H9 (cell line): Measurements from ENCODE around the gene ZNF385D. TPM values are rescaled to one million over a fixed set of nuclear protein-coding genes. Genes with fewer than 3 reads are reported as not detected.

ENCODE experiments used
- DNase-seq: peaks from one replicate; pipeline ENCODE4 v3.0.0-alpha.2; 2017
- H2AFZ ChIP-seq: one replicate; pipeline ENCODE4 v1.6.1; 2013; ENCODE audit warnings: mild to moderate bottlenecking, low read length, control low read depth, moderate library complexity
- H2AK5ac ChIP-seq: 2 replicates; pipeline ENCODE4 v1.6.1; 2013; ENCODE audit warnings: low read length, control low read depth, mixed read lengths; ENCODE audit not compliant: insufficient read length
- H2BK120ac ChIP-seq: one replicate; pipeline ENCODE4 v1.6.1; 2013; ENCODE audit warnings: low read depth, mild to moderate bottlenecking, low read length, control low read depth, inconsistent platforms; ENCODE audit not compliant: poor library complexity, severe bottlenecking
- H2BK12ac ChIP-seq: 2 replicates; pipeline ENCODE4 v1.6.1; 2013; ENCODE audit warnings: low read length, control low read depth, mixed read lengths, low read depth; ENCODE audit not compliant: insufficient read length
- H2BK15ac ChIP-seq: 2 replicates; pipeline ENCODE4 v1.6.1; 2013; ENCODE audit warnings: low read depth, low read length, control low read depth
- H2BK20ac ChIP-seq: one replicate; pipeline ENCODE4 v1.6.1; 2013; ENCODE audit warnings: low read depth, mild to moderate bottlenecking, low read length, control low read depth, inconsistent platforms; ENCODE audit not compliant: poor library complexity, severe bottlenecking
- H2BK5ac ChIP-seq: 2 replicates; pipeline ENCODE4 v1.6.1; 2013; ENCODE audit warnings: low read length, control low read depth, mixed read lengths; ENCODE audit not compliant: insufficient read length
- H3K14ac ChIP-seq: 2 replicates; pipeline ENCODE4 v1.6.1; 2013; ENCODE audit warnings: low read length, control low read depth; ENCODE audit not compliant: insufficient read depth
- H3K18ac ChIP-seq: 2 replicates; pipeline ENCODE4 v1.6.1; 2013; ENCODE audit warnings: low read depth, mild to moderate bottlenecking, mixed read lengths, low read length, control low read depth; ENCODE audit not compliant: insufficient read length
- H3K23ac ChIP-seq: 2 replicates; pipeline ENCODE4 v1.6.1; 2013; ENCODE audit warnings: low read length, control low read depth, mixed read lengths, low read depth; ENCODE audit not compliant: insufficient read length
- H3K23me2 ChIP-seq: 2 replicates; pipeline ENCODE4 v1.6.1; 2013; ENCODE audit warnings: low read depth, mild to moderate bottlenecking, mixed read lengths, low read length, control low read depth; ENCODE audit not compliant: insufficient read length, poor library complexity, severe bottlenecking
- H3K27ac ChIP-seq: 2 replicates; pipeline ENCODE4 v1.5.1; 2013; ENCODE audit warnings: low read length, control low read depth, mixed read lengths, low read depth; ENCODE audit not compliant: insufficient read length
- H3K27me3 ChIP-seq: 2 replicates; pipeline ENCODE4 v1.6.1; 2013; ENCODE audit warnings: low read length, control low read depth, inconsistent platforms; ENCODE audit not compliant: insufficient read depth
- H3K4ac ChIP-seq: 2 replicates; pipeline ENCODE4 v1.6.1; 2013; ENCODE audit warnings: low read depth, mild to moderate bottlenecking, control low read depth, inconsistent platforms, low read length, moderate library complexity
- H3K4me1 ChIP-seq: 2 replicates; pipeline ENCODE4 v1.6.1; 2013; ENCODE audit warnings: low read length, control low read depth, inconsistent platforms; ENCODE audit not compliant: insufficient read depth
- H3K4me2 ChIP-seq: 2 replicates; pipeline ENCODE4 v1.6.1; 2013; ENCODE audit warnings: low read length, control low read depth, mixed read lengths; ENCODE audit not compliant: insufficient read length, insufficient read depth
- H3K56ac ChIP-seq: 2 replicates; pipeline ENCODE4 v1.6.1; 2013; ENCODE audit warnings: low read depth, mild to moderate bottlenecking, mixed read lengths, low read length, control low read depth; ENCODE audit not compliant: insufficient read length
- H3K79me1 ChIP-seq: 2 replicates; pipeline ENCODE4 v1.6.1; 2013; ENCODE audit warnings: low read depth, mild to moderate bottlenecking, moderate library complexity, low read length, control low read depth, inconsistent platforms; ENCODE audit not compliant: insufficient read depth, poor library complexity, severe bottlenecking
- H3K79me2 ChIP-seq: 2 replicates; pipeline ENCODE4 v1.6.1; 2013; ENCODE audit warnings: low read length, control low read depth, inconsistent platforms; ENCODE audit not compliant: insufficient read depth
- H3K9ac ChIP-seq: 2 replicates; pipeline ENCODE4 v1.6.1; 2013; ENCODE audit warnings: low read length, control low read depth, mixed read lengths; ENCODE audit not compliant: insufficient read length; ENCODE audit errors: extremely low read depth
- H3K9me3 ChIP-seq: one replicate; pipeline ENCODE4 v1.6.1; 2013; ENCODE audit warnings: low read depth, low read length, inconsistent platforms; ENCODE audit not compliant: control insufficient read depth
- H3T11ph ChIP-seq: one replicate; pipeline ENCODE4 v1.6.1; 2013; ENCODE audit warnings: mild to moderate bottlenecking, low read length, control low read depth, inconsistent platforms
- H4K20me1 ChIP-seq: one replicate; pipeline ENCODE4 v1.6.1; 2013; ENCODE audit not compliant: control insufficient read depth, insufficient read length, insufficient read depth
- H4K5ac ChIP-seq: 2 replicates; pipeline ENCODE4 v1.6.1; 2013; ENCODE audit warnings: low read depth, mild to moderate bottlenecking, mixed read lengths, low read length, control low read depth; ENCODE audit not compliant: insufficient read length
- H4K8ac ChIP-seq: replicated peaks from 2 replicates; pipeline ENCODE4 v1.6.1; 2013; ENCODE audit warnings: low read length, control low read depth, mixed read lengths, low read depth; ENCODE audit not compliant: insufficient read length
- H4K91ac ChIP-seq: 2 replicates; pipeline ENCODE4 v1.6.1; 2013; ENCODE audit warnings: low read depth, mild to moderate bottlenecking, moderate library complexity, mixed read lengths, low read length, control low read depth; ENCODE audit not compliant: insufficient read length
- H3K27ac Mint-ChIP-seq, 3 experiments: 2 replicates in 2 of 3; 3 replicates in 1 of 3; pipeline ENCODE4 v1.8.0; 2020 to 2021; ENCODE audit warnings: mixed read lengths in 3 of 3, mild to moderate bottlenecking in 1 of 3, moderate library complexity in 1 of 3
- H3K27me3 Mint-ChIP-seq: 2 replicates; pipeline ENCODE4 v1.8.0; 2021; ENCODE audit warnings: low read depth, mild to moderate bottlenecking, moderate library complexity, mixed read lengths
- H3K36me3 Mint-ChIP-seq, 3 experiments: 2 replicates in 2 of 3; 3 replicates in 1 of 3; pipeline ENCODE4 v1.8.0; 2020 to 2021; ENCODE audit warnings: low read depth in 3 of 3, mixed read lengths in 3 of 3; ENCODE audit not compliant: insufficient read depth in 1 of 3
- H3K4me1 Mint-ChIP-seq, 2 experiments: 2 replicates each; pipeline ENCODE4 v1.8.0; 2020; ENCODE audit warnings: mixed read lengths in 2 of 2
- H3K4me3 Mint-ChIP-seq, 2 experiments: 2 replicates in 1 of 2; 3 replicates in 1 of 2; pipeline ENCODE4 v1.8.0; 2020 to 2021; ENCODE audit warnings: mild to moderate bottlenecking in 2 of 2, mixed read lengths in 2 of 2, moderate library complexity in 1 of 2
- H3K9me3 Mint-ChIP-seq, 2 experiments: 2 replicates in 1 of 2; 3 replicates in 1 of 2; pipeline ENCODE4 v1.8.0; 2020; ENCODE audit warnings: mild to moderate bottlenecking in 2 of 2, mixed read lengths in 2 of 2, moderate library complexity in 1 of 2
- CTCF ChIP-seq: fragments of 200-600 bp; sonication (generic); conservative IDR thresholded peaks from 3 replicates; pipeline ENCODE4 v1.8.0; 2021; ENCODE audit warnings: antibody characterized with exemption, mild to moderate bottlenecking
- WGBS: extraction: QIAGEN DNeasy Blood & Tissue Kit; methylation state at CpG from one replicate; pipeline ENCODE4 v1.1.7; 2013; ENCODE audit warnings: missing lambda C conversion rate, low lambda C conversion rate, mixed read lengths; ENCODE audit not compliant: insufficient read length; ENCODE audit errors: extremely low coverage; 5-methylcytosine and 5-hydroxymethylcytosine counted together
- total RNA-seq: library from RNA; stranded (reverse); gene quantifications from 2 replicates; pipeline ENCODE4 v1.2.1, GENCODE V29; 2021

The ZNF385D gene
- total RNA-seq, 1 experiment from 2014 or later = 1.5 TPM

DNA sequence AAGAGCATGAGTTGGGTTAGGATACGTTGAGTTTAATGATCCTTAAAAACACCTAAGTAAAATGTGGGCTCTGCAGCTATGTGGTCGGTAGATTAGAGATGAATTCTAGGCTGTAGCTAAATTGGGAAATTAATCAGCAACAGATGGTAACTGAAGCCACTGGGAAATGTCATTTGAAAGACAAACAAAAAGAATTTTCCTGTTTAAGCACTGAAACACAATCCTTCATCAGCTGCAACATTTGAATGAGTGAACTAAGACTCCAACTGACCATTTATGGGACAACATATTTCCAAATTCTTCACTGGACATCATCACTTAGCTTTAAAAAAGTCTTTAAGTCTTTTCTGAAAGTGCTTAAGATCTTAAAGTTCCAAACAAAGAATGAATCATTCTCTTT is 226.9 kb downstream of the ZNF385D start:
- H2BK120ac ChIP-seq = no peak overlapping the region
- H4K5ac ChIP-seq = no peak overlapping the region
- WGBS = no CpG with 5 or more reads among the region's 2 CpGs
- H3K79me1 ChIP-seq = no peaks in the 10 kb centered on the region
- no peak overlapping the region for H2BK5ac ChIP-seq
- no peaks in the 10 kb centered on the region for H3K79me2 ChIP-seq
- no peak overlapping the region for H3K4me2 ChIP-seq
- no peak overlapping the region for H3T11ph ChIP-seq
- Mint-ChIP-seq H3K4me3 (no peak overlapping the region), H3K4me1 (0 out of 4 replicates have a peak, but pooled peaks cover 0 to 5% of the 10 kb centered on the region in 2 experiments), H3K27ac (no peak overlapping the region; a peak in 1 of 7 replicates), H3K36me3 (no peaks in the 10 kb centered on the region), H3K27me3 (no peaks in the 10 kb centered on the region), H3K9me3 (no peaks in the 10 kb centered on the region)
- no peak overlapping the region for H3K4ac ChIP-seq
- no peak overlapping the region for H2BK20ac ChIP-seq
- H2AFZ ChIP-seq = no peak overlapping the region
- no peak overlapping the region for H2BK12ac ChIP-seq
- H3K27ac ChIP-seq = no peak overlapping the region
- H4K20me1 ChIP-seq = no peaks in the 10 kb centered on the region
- H3K23me2 ChIP-seq = no peaks in the 10 kb centered on the region
- H3K9ac ChIP-seq = no peak overlapping the region
- no peak for TF ChIP-seq CTCF
- no peaks in the 10 kb centered on the region for H3K4me1 ChIP-seq
- no peaks in the 10 kb centered on the region for H3K9me3 ChIP-seq
- no peaks in the 10 kb centered on the region for H3K27me3 ChIP-seq
- no peak overlapping the region for H2BK15ac ChIP-seq
- H2AK5ac ChIP-seq = no peak overlapping the region
- no peak overlapping the region for H3K14ac ChIP-seq
- no peak overlapping the region for H4K8ac ChIP-seq
- no peak overlapping the region for H3K56ac ChIP-seq
- no peak overlapping the region for H4K91ac ChIP-seq
- H3K23ac ChIP-seq = no peak overlapping the region
- no peak for DNase-seq
- no peak overlapping the region for H3K18ac ChIP-seq
